HEK293 (cell line): ENCODE data around the gene TRAF7.

Experiments
- CTCF ChIA-PET: fragments of 350-600 bp; formaldehyde crosslinking; extraction: SDS; loops from one replicate; lab custom pipeline; 2021; ENCODE audit warnings: antibody characterized with exemption; lab: Yijun Ruan, JAX
- POLR2A ChIA-PET: fragments of 300-600 bp; formaldehyde crosslinking; extraction: SDS; loops from one replicate; lab custom pipeline; 2020; ENCODE audit warnings: antibody characterized with exemption, inconsistent platforms; lab: Yijun Ruan, JAX
- H3K27ac ChIP-seq: fragments of 200-500 bp; sonication (Bioruptor generic); 2 replicates; pipeline ENCODE4 v1.5.1; 2014; ENCODE audit warnings: low read depth, low read length, control low read depth, inconsistent platforms; ENCODE audit errors: extremely low read depth
- H3K36me3 ChIP-seq, 2 experiments: fragments of 200-500 bp in 1 of 2; sonication (Bioruptor generic) in 1 of 2; 1 replicate in 1 of 2; 2 replicates in 1 of 2; pipeline ENCODE4 v1.5.1; 2014 to 2017; ENCODE audit warnings: inconsistent platforms in 2 of 2, low read length in 2 of 2; ENCODE audit not compliant: control insufficient read depth in 2 of 2, insufficient read depth in 1 of 2
- H3K4me1 ChIP-seq: fragments of 200-500 bp; sonication (Bioruptor generic); 2 replicates; pipeline ENCODE4 v1.5.1; 2014; ENCODE audit warnings: mild to moderate bottlenecking, low read length, inconsistent platforms; ENCODE audit not compliant: control insufficient read depth, insufficient read depth
- H3K4me3 ChIP-seq: 2 replicates; pipeline ENCODE4 v1.5.1; 2011; ENCODE audit warnings: low read depth, mild to moderate bottlenecking, control low read depth, low read length, moderate library complexity
- H3K9me3 ChIP-seq: fragments of 200-500 bp; sonication (Bioruptor generic); 2 replicates; pipeline ENCODE4 v1.5.1; 2014; ENCODE audit warnings: low read depth, low read length, inconsistent platforms; ENCODE audit not compliant: control insufficient read depth, insufficient read depth
- BCL11B ChIP-seq: fragments of 450-650 bp; formaldehyde crosslinking; IDR thresholded peaks from 2 replicates; pipeline ENCODE4 v1.5.1; 2016; ENCODE audit warnings: low read depth, missing biosample characterization, missing genetic modification characterization
- KLF1 ChIP-seq: fragments of 450-650 bp; formaldehyde crosslinking; IDR thresholded peaks from 2 replicates; pipeline ENCODE4 v1.5.1; 2016; ENCODE audit warnings: missing biosample characterization, missing genetic modification characterization
- PATZ1 ChIP-seq: fragments of 450-650 bp; formaldehyde crosslinking; IDR thresholded peaks from 2 replicates; pipeline ENCODE4 v1.5.1; 2016; ENCODE audit warnings: missing biosample characterization, missing genetic modification characterization
- SCRT1 ChIP-seq: fragments of 450-650 bp; formaldehyde crosslinking; IDR thresholded peaks from 2 replicates; pipeline ENCODE4 v1.5.1; 2016; ENCODE audit warnings: missing biosample characterization, missing genetic modification characterization, borderline replicate concordance
- ZEB2 ChIP-seq: fragments of 450-650 bp; formaldehyde crosslinking; IDR thresholded peaks from 2 replicates; pipeline ENCODE4 v1.5.1; 2016; ENCODE audit warnings: missing biosample characterization, missing genetic modification characterization
- ZNF114 ChIP-seq: fragments of 450-650 bp; formaldehyde crosslinking; IDR thresholded peaks from 2 replicates; pipeline ENCODE4 v1.5.0; 2017; ENCODE audit warnings: missing biosample characterization, missing genetic modification characterization
- ZNF121 ChIP-seq: fragments of 450-650 bp; formaldehyde crosslinking; IDR thresholded peaks from 2 replicates; pipeline ENCODE4 v1.5.1; 2016; ENCODE audit warnings: missing biosample characterization, missing genetic modification characterization
- ZNF132 ChIP-seq: fragments of 450-650 bp; formaldehyde crosslinking; IDR thresholded peaks from 2 replicates; pipeline ENCODE4 v1.5.1; 2017; ENCODE audit warnings: missing biosample characterization, missing genetic modification characterization, borderline replicate concordance
- ZNF202 ChIP-seq: fragments of 450-650 bp; formaldehyde crosslinking; IDR thresholded peaks from 2 replicates; pipeline ENCODE4 v1.5.1; 2016; ENCODE audit warnings: missing biosample characterization, missing genetic modification characterization, borderline replicate concordance
- ZNF280D ChIP-seq: fragments of 450-650 bp; formaldehyde crosslinking; IDR thresholded peaks from 2 replicates; pipeline ENCODE4 v1.5.1; 2016; ENCODE audit warnings: missing biosample characterization, missing genetic modification characterization
- ZNF341 ChIP-seq: fragments of 450-650 bp; formaldehyde crosslinking; IDR thresholded peaks from 2 replicates; pipeline ENCODE4; 2016; ENCODE audit warnings: low read depth, missing biosample characterization, missing genetic modification characterization
- ZNF600 ChIP-seq: fragments of 450-650 bp; formaldehyde crosslinking; IDR thresholded peaks from 2 replicates; pipeline ENCODE4 v1.5.1; 2016; ENCODE audit warnings: missing biosample characterization, missing genetic modification characterization
- ZNF791 ChIP-seq: fragments of 450-650 bp; formaldehyde crosslinking; IDR thresholded peaks from 2 replicates; pipeline ENCODE4 v1.5.1; 2016; ENCODE audit warnings: missing biosample characterization, missing genetic modification characterization

The TRAF7 gene

GRCh38 chr16:2187212-2187611, 31.6 kb downstream of the TRAF7 start:
- CTCF ChIA-PET = interaction anchor here (0.5 kb wide), 1 partner anchor 39 kb away, joined by 4 read pairs; no protein-coding TSS in a partner anchor
- POLR2A ChIA-PET = interaction anchor here (0.6 to 1.8 kb wide), 3 partner anchors 22 to 249 kb away, joined by 4 to 12 read pairs (median 6); partner anchors contain the start of gene TRAF7
- Histone ChIP-seq H3K36me3 (peaks cover 0 to 16% of the 10 kb centered on the region in 2 experiments; a peak in 1 of 3 replicates), H3K4me3 (no peak overlapping the region), H3K9me3 (no peaks in the 10 kb centered on the region), H3K27ac (no peak overlapping the region), H3K4me1 (no peaks in the 10 kb centered on the region)
- peak; percentile 76 for TF ChIP-seq ZNF600
- no peak for TF ChIP-seq KLF1 (tag by site-specific recombination)

GRCh38 chr16:2188395-2188794, 32.8 kb downstream of the TRAF7 start:
- H3K27ac ChIP-seq = no peak overlapping the region
- POLR2A ChIA-PET = interaction anchor here (1.5 to 1.8 kb wide), 2 partner anchors 20 to 33 kb away, joined by 4 to 12 read pairs; partner anchors contain the start of gene TRAF7

GRCh38 chr16:2189252-2189893, 33.8 kb downstream of the TRAF7 start:
- Histone ChIP-seq H3K4me1 (0 out of 2 replicates have a peak, but pooled peaks cover 3% of the 10 kb centered on the region), H3K27ac (no peak overlapping the region), H3K4me3 (no peak overlapping the region), H3K9me3 (no peaks in the 10 kb centered on the region), H3K36me3 (peaks cover 0 to 5% of the 10 kb centered on the region in 2 experiments; a peak in 1 of 3 replicates)
- ChIA-PET CTCF (no interaction called here), POLR2A (interaction anchor here (1.3 to 1.9 kb wide), 2 partner anchors 10 to 34 kb away, joined by 4 to 7 read pairs; partner anchors contain the start of gene TRAF7)
- no peak for TF ChIP-seq ZNF202 (tag by site-specific recombination)
- peak; percentile 97 for TF ChIP-seq BCL11B
- TF ChIP-seq PATZ1 = 0 out of 2 replicates have a peak, but pooled peaks have one; percentile 16

More at GRCh38 chr16:2188395-2188794, 32.8 kb downstream of the TRAF7 start:
- CTCF ChIA-PET = interaction anchor here (0.6 kb wide), 1 partner anchor 32 kb away, joined by 3 read pairs; no protein-coding TSS in a partner anchor
- TF ChIP-seq SCRT1 (tag by site-specific recombination) (0 out of 2 replicates have a peak, but pooled peaks have one; percentile 28), ZNF132 (no peak), ZNF121 (tag by site-specific recombination) (peak; percentile 66; the same call in 1 of the 2 replicates)
- Histone ChIP-seq H3K4me1 (no peaks in the 10 kb centered on the region), H3K4me3 (no peak overlapping the region), H3K36me3 (peaks cover 0 to 10% of the 10 kb centered on the region in 2 experiments; a peak in 1 of 3 replicates), H3K9me3 (no peaks in the 10 kb centered on the region)

- TF ChIP-seq ZNF114 (tag by site-specific recombination) = no peak
- no peak for TF ChIP-seq ZNF341 (tag by site-specific recombination)
- no peak for TF ChIP-seq ZEB2
- no peak for TF ChIP-seq ZNF280D
- TF ChIP-seq ZNF791 (tag by site-specific recombination) = no peak
- TF ChIP-seq, all 188 proteins: peak for 0
- Histone ChIP-seq H3K4me3 (no peak overlapping the region), H3K36me3 (peaks cover 0 to 3% of the 10 kb centered on the region in 2 experiments; a peak in 1 of 3 replicates), H3K9me3 (no peaks in the 10 kb centered on the region), H3K27ac (no peak overlapping the region), H3K4me1 (peaks cover 5% of the 10 kb centered on the region; the same call in 1 of the 2 replicates)
- ChIA-PET CTCF (no interaction called here), POLR2A (interaction anchor here (1.3 to 1.9 kb wide), 2 partner anchors 10 to 35 kb away, joined by 4 to 7 read pairs; partner anchors contain the start of gene TRAF7)
Measured at GRCh38 chr16:2190002-2190658, 34.5 kb downstream of the TRAF7 start.
